Left renal pelvis (tissue), 4 donors: ENCODE results near the gene SMIM1. TPM values are rescaled to one million over a fixed set of nuclear protein-coding genes. Genes with fewer than 3 reads are reported as not detected.

Experiments
- DNase-seq, 4 donors: peaks; one replicate each; pipeline ENCODE4 v3.0.0-alpha.2; 2013; ENCODE audit warnings: low read depth in 4 of 4, low spot score in 3 of 4
- polyA plus RNA-seq, 4 donors: library from polyadenylated mRNA; unstranded; fragments of 120-200 nt; gene quantifications; one replicate each; pipeline ENCODE4 v1.2.1, GENCODE V29; 2013; ENCODE audit not compliant: insufficient read length in 4 of 4

The SMIM1 gene
- polyA plus RNA-seq, 4 donors = 5.3 to 22.8 (median 8.8) TPM

DNA sequence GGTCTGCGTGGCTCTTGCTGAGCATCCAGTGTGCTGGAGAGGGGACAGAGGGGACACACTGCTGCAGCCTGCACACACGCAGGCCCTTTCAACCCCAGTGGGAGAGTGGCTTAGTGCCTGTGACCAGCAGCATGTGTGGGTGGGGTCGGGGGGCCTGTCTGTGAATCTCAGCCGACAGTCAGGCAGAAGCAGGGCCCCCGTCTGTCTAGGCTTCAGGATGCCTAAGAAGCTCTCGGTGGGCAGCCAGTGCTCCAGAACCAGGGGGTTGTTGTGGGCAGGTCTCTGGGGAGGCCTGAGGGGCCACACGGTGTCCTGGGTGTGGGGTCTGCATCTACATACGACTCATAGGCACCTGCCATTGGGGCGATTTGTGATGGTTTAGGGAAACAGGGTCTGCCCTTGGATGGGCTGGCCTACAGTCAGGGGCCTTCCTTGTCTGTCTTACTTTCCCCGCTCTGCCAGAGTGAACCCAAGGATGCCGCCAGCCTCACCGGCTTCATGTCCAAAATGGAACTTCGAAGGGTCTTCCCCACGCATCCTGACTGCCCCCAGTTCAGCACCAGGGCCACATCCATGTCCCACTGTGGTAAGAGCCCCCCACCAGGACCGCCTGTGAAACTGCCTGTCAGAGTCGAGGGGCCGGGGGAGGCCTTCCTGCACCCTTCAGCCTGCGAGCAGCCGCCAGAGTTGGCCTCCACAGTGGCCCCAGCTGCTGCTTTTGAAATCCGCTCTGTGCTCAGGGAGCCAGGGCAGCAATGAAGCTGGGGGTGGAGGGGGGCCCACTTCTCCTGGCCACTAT is 18.7 kb upstream of the SMIM1 start:
- DNase-seq = no peak

DNA sequence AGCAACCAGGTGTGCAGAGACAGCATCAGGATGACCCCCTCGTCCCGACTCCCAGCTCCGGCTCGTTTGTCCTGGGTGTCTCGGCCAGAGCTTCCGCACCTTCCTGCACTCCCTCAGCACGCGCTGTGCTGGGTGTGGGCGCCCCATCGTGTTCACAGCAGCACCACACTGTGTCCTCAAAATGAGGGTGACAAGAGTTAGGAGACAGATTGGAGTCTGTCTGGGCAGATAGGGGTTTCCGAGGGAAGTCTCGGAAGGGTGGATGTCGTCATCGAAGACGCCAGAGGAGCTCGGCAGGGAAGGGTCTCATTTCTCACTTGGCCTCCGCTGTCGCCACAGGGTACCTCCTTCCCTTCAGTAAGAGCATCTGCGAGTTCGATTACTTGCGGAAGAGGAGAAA is 16.2 kb upstream of the SMIM1 start:
- DNase-seq = no peak

DNA sequence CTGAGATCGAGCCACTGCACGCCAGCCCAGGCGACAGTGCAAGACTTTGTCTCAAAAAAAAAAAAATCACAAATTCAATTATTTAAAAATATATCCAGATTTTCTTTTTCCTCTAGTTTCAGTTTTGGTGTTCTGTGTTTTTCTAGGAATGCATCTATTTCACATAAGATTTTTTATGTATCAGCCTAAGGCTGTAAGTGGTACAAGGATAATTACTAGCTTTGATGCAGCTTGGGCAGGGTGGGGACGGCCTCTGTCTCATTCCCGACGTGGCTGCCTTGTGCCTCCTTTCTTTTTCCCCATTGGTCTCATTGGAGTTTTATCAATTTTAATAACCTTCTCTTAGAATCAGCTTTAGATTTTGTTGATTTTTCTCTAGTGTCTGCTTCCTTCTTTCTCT is 13.4 kb upstream of the SMIM1 start:
- DNase-seq = no peak

DNA sequence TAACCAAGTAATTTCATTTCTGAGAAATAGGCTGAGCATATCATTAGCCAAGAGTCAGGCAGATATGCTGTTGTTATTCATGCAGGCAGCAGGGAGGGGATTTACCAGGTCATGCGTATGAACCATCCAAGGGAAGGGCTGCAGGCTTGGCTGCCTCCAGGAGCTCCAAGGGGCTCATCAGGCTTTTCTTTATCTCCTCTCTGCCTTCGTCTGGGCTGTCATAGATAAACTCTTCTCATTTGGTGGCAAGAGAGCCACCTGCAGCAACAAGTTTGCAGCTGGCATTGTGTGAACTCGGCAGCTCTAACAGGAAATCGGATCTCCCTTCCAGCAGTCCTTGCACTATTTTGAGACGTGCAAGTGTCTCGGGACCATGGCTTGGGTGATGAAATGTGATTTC is 12.8 kb upstream of the SMIM1 start:
- DNase-seq = no peak

DNA sequence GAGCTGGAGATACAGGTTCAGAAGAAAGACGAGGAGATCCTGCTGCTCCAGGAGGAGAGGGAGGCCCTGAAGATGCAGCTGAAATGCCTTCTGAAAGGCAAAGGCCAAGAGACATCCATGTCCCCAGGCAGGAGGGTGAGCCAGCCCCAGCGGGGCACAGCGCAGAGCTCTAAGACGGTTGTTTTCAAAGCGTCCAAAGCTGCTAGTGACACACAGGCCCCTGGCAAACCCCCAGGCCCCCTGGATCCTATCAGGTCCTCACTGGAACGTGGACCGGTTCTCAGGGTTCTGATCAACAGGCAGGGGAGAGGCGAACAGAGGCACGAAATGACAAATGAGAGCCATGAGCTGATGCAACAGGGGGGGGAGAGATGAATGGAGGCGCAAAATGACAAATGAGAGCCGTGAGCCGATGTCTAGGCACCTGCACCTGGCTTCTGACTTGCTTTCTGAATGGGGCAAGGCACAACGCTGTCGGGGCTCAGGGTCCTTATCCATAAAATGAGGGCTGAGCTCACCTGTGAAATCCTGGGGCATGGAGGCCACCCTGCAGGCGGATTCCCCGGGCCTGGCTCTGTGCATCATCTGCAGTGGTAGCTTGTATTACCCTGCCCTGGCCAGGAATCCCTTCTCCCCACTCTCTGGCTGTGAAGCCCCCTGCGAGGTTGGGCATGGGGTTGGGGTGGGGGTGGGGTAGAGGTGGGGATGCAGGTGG is 11.1 kb upstream of the SMIM1 start:
- DNase-seq = no peak

DNA sequence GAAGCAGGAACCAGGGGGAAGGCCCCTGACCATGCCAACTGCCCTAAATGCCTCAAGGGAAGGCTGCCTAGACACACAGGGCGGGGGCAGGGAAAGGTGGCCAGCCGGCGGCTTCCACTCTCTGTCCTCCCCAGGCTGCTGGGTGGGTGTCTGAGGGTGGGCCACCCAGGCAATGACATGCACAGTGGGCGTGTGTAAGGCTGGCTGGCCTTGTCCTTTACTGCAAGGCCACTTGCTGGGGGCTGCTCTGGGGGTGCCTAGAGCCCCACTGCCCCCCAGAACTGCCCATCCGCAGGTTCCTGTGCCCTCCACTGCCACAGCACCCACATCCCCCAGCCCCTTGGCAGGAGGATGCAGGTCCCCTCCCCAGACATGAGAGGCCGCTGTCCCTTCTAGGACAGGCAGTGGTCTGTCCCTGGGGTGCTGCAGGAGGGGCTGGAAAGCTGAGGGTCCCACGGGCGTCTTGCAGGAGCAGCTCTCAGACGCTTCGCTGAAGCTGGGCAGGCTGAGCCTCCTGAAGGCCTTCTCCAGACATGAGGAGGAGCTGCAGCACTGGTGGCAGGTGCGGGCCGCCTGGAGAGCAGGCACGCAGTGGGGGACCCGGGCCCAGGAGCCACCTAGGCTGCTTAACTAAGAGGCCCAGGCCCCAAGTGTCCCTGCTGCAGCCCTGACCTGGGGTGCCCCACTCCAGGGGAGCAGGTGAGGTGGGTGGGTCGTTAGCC is 10.2 kb upstream of the SMIM1 start:
- DNase-seq = no peak

DNA sequence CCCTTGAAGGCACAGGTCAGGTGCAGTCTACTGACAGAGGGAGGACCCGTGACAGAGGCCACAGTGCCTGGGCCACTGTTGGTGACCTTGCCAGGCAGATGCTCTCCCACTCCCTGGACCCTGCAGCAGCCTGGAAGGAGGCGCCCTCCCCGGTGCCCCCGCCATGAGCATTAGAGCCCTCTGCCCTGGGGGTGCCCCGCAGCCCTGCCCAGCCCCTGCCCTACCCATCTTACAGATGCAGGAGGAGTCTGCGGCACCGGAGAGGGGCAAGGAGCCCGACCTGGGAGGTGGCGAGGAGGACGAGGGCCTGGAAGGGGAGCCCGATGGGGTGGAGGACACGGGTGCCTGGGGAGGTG is 9.7 kb upstream of the SMIM1 start:
- no peak for DNase-seq

DNA sequence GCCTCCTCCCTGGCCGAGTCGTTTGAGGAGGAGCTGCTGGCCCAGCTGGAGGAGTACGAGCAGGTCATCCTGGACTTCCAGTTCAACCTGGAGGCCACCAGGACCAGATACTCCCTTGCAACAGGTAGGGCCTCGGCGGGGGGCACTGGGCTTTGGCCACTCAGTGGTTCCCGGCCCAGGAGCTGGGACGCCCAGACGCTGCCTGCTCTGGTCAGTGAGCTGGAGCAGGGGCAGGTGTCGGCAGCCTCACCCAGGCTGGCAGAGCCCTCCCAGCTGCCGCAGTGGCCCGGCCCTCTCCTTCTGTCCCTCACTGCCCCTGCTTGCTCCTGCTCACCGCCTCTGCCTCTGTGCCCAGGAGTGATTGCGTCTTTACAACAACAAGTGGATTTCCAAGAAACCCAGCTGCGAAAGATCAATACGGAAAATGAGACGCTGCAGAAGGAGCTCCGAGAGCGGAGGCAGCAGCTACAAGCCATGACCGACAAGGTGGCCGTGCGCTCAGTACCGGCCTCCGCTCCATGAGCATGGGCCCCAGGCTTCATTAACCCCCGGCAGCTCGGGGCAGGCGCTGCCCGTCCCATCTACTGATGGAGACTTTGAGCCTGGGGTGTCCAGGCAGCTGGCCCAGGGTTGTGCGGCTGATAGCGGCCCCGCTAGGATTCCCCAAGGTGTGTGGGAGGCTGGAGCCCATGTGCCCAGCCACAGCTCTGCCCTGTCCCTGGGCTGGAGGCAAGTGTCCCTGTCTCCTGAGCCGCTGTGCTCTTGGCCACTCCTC is 9.0 kb upstream of the SMIM1 start:
- DNase-seq = no peak

DNA sequence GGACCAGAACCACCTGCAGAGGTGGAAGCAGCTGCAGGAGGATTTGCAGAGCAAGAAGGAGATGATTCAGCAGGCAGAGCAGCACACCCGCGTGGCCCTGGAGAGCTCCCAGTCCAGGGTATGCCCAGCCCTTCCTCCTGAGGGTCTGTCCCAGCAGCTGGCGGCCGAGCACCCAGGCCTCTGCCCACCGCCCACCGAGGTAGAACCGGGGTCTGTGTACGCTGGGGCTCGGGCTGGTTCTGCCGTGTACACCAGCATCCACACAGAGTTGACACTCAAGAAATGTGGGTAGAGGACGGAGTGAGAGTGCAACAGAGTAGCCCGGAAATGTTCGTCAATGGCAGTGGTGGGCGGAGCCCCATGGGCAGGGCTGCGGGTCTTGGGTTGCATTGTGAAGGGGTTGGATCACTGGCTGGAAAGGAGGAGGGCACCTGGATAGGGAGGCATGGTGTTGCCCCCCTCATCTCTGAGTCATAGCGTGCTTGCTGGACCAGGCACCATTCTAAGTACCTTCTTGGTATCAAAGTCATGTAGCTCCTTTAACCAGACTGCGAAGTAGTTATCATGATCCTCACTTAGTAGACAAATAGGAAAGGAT is 5.1 kb upstream of the SMIM1 start:
- DNase-seq = no peak

DNA sequence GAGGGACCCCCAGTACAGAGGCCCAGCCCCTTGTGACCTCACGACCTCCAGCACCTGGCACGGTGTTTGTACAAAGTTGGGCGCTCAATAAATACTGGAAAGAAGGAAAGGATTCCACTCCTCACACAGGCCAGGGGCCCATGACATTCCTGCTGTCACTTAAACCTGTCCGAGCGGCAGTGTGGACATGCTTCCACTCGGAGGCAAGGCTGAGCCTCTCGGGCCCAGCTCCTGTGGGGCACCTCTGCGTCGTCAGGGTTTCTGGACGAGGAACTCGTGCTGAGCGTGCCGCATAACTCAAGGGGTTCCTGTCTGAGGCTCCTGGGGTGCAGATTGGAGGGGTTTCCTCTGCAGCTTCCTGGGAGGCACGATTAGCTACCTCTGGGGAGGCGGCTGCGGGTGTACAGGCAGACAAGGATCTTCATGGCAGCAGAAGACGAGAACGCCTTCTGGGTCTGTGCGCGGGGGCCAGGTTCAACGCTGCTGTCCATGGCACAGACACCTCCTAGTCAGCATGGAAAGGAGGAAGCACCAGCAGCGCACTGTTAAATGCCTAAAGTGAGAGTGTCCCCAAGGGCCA is 3.6 kb upstream of the SMIM1 start:
- no peak for DNase-seq

DNA sequence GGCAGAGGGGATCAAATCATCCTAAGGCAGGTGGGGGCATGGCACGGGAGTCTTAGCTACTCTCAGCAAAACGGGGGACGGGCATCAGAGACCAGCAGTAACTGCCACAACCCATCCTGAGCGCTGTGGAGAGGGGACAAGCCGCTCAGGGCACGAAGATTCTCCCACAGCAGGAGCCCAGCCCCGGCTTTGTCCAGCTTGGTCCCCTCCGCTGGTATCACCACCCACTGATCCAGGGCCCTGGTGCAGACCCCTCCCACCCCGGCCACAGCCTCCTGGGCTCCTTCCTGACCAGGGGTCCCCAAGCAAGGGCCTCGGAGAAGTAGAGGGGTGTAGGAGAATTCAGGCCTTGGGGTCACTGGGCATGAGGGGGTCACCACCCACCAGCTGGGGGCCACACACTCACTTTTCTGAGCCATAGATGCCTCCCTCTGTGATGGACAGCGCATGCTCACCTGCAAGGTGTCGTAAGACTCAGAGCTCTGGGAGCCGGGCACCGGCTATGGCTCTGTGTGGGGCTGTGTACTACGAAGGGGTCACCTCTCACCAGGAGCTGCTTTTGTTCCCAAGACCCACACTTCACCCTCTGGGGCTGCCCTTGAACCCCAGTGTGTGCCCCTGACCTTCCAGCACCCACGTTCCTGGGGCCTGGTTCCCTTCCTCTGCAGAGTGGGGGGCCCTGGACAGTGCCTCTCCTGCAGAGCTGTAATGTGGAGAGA is 2.3 kb upstream of the SMIM1 start:
- DNase-seq = no peak

DNA sequence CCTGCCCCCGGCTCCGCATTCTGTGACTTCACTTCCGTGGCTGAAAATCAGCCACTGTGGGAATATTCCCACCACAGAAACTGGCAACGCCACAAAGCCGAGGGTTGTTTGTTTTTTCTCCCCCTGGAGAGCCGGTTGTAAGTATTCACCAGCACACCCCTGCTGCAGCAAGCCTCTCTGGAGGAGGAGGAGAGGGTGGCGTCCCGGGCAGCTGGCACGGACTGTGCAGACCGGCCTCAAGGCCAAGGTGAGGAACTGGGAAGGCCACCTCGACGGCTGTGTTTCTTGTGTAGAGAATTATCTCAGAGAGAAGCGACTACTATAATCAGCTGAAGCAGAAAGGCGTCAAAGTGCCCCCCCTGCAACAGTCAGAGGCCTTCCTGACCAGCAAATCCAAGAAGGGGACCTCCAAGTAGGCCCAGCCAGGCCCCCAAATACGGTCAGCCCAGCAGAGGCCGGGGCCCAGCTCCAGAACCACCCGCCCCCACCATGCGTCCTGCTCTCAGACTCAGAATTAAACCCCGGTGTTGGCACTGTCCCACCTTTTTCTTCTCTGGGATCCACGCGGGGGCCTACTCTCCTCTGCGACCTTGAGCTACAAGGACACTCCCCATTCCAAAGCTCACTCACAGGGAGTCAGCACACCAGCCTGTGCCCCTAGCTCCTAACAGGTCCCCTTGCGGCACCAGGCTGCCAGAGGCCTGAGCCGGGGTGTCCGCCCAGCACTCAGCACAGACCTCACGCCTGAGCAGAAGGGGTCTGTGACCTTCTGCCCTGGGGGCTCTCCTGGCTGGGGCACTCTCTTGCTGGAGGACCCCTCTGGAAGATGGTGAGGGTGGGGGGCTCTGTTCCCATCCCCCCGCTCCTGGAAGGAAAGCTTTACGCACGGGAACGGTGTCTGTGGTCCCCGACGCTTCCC is 1.2 kb upstream of the SMIM1 start:
- no peak for DNase-seq

DNA sequence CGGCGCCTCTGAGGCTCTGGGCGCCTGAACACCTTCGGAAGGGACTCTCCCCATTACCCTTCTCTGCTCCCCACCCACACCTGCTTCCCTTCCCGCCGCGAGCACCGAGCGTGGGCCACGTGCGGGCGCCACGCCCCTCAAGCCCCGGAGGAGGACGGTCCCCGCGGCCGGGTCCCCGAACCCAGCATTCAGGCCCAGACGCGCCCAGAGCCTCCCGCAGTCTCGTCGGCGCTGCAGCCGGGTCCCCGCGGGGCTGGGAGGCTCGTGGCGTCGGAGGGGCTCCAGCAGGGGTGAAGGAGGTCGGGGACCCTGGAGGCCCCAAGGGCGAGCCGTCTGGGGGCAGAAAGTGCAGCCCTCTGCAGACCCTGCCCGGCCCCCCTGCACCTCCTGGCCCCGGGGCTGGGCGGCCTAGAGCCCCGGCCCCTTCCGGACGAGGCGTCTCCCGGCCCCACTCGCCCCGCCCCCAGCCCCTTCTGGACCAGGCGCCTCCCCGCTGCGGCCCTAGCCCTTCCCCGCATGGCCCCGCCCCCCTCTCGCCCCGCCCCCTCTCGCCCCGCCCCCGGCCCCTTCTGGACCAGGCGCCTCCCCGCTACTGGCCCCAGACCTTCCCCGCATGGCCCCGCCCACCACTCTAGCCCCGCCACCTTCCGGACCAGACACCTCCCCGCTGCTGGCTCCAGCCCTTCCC is 378 bp upstream of the SMIM1 start:
- DNase-seq = peak; percentile 63 to 77 (median 70)

DNA sequence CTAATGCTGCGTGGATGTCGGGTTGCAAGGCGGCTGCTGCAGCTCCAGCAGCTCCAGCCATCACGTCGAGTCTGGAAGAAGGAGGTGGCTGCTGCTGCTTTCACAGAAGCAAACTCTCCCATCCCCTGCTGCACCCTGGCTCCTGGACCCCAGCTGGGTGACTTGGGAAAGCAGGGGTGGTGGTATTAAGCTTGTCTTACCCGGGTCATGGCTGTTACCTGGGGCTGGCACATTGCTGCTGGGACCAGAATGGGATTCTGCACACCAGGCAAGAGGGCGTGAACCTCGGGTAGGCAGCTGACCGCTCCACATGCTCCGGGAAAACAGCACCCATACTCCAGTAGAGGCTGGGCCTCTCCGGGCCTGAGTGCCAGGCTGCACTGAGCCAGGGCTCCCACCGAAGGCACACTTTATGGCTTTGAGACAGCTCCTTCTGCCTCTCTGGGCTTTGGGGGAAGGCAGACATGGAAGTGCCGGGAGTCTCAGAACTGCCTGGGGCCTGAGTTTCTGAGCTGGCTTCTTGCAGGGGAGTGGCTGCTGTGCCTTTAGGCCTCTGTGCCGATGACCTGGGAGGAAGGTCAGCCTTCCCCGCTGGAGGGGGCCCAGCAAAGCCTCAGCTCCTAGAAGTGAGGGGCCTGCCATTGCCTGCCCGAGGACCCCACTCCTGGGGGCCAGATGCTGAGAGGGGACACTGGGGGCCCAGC is 1.2 kb downstream of the SMIM1 start:
- DNase-seq = no peak

DNA sequence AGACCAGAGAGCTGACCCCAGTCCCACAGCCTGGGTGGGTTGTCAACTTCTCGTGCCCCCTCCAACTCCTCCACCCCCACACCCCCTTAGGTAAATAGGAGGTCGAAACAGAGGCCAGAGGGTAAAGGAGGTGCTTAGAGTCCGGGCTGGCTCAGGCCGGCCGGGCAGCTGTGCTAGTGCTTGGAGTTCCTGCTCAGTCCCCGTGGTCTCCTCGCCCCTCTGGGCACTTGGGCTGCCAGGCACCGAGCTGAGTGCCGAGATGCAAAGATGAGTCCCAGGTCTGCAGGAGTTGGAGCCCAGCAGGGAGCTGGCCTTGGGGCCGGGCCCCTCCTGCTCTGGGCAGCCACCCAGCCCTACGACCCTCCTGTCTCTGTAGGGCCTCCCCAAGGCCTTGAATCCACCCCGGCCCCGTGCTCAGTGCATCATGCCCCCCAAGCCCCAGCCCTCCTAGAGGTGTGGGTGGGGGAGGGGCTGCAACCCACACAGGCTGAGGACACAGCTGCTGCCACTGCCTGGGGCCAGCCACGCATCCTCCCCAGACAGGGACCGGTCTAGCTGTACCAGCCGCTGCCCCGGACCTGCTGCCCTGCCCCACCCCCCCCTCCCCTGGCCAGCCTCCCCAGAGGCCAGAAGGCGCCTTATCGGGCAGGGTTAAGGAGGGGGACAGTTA is 1.9 kb downstream of the SMIM1 start:
- DNase-seq = no peak

DNA sequence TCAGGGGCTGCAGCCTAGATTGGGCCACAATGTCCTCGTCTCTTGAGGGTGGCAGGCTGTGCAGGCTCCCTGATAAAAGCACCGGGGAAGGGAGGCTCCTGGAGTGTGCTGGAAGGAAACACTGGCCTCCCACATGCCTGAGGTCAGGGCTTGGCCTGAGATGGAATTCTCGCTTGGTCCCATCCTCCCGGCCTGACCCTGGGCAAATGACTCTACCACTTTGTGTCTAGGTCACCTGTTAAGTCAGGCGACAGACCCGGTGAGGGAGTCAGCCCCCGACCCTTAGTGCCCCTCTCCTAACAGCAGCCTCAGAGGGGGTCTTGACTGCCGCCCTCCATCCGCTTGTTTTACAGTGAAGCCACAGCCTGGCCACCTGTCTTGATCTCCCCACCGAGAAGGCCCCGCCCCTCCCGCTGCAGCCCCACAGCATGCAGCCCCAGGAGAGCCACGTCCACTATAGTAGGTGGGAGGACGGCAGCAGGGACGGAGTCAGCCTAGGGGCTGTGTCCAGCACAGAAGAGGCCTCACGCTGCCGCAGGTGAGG is 2.5 kb downstream of the SMIM1 start:
- no peak for DNase-seq
